ENCODE results near the gene HDAC10.

The HDAC10 gene

GRCh38 chr22:50209893-50210292 is 41.2 kb downstream of the HDAC10 start:
- H3K27ac ChIP-seq (replicated peaks): no peak overlapping the region
- H3K4me3 ChIP-seq (replicated peaks; ENCODE audit: insufficient read depth, low read length): no peak overlapping the region
- TF ChIP-seq CTCF (IDR thresholded peaks at IDR 0.05; ENCODE audit: insufficient read depth, low read length) (peak; percentile 92), SPI1 (IDR thresholded peaks at IDR 0.05; ENCODE audit: borderline replicate concordance, low read depth) (no peak)
- peak in 1 of 2 experiments; percentile 64 for DNase-seq (ENCODE audit: low read depth in 1 of 2, low spot score in 1 of 2)
- no peaks in the 10 kb centered on the region for H3K27me3 ChIP-seq (ENCODE audit: insufficient read depth, poor library complexity, severe bottlenecking)

DNA sequence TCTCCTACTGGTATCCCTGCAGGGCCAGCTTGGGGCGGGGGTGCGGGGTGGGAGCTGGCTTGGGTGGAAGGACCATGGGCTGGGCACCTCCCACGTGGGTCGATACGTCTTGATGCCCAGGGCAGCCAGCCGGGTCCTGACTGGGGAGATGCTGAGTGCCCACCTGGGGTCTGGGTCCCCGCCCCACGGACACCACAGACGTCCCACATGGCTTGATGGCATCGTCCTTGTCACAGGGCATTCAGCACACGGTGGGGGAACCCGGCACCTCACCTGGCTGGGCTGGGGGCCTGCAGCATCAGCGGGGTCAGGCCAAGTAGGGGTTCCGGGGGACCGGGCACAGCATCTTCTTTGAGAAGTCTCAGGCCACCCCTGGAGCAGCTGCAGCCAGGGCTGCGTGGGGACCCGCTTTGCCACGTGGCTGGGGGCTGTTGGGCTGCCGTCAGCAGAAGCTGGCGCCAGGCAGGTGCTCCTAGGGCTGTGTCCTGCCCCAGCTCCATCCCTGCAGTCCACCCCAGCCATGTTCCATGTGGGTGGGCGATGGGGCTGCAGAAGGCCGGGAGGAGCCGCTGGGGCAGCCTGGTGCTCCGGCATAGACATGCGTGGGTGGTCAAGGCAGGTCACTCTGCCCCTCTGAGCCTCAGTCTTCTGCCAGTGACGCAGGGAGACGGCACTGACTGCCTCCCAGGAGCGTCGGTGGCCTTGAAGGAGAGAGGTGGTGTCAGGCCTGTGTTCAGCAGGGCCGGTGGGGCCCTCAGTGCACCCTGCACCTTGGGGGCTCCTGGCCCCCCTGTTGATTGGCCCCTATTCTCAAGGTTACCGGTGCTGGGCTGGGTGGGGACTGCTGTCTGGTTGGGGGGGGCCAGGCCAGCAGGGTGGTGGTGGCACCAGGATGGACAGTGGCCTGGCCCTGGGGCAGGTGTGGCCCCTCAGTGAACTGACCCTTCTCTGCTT is 41.8 kb downstream of the HDAC10 start:
- H3K27ac ChIP-seq (replicated peaks): no peak overlapping the region
- TF ChIP-seq GABPA (IDR thresholded peaks at IDR 0.05; ENCODE audit: low read depth): no peak
- no peak for TF ChIP-seq REST (IDR thresholded peaks at IDR 0.05; ENCODE audit: insufficient replicate concordance, low read depth)
- no peak for TF ChIP-seq SPI1 (IDR thresholded peaks at IDR 0.05; ENCODE audit: borderline replicate concordance, low read depth)
- TF ChIP-seq POLR2AphosphoS5 (IDR thresholded peaks at IDR 0.05; ENCODE audit: low read depth): no peak; the same call in 1 of the 2 replicates
- no peak for TF ChIP-seq CTCF (IDR thresholded peaks at IDR 0.05; ENCODE audit: insufficient read depth, low read length)
- no peak overlapping the region for H3K4me3 ChIP-seq (replicated peaks; ENCODE audit: insufficient read depth, low read length)
- DNase-seq (ENCODE audit: low read depth in 1 of 2, low spot score in 1 of 2): no peak
- no peaks in the 10 kb centered on the region for H3K27me3 ChIP-seq (ENCODE audit: insufficient read depth, poor library complexity, severe bottlenecking)

DNA sequence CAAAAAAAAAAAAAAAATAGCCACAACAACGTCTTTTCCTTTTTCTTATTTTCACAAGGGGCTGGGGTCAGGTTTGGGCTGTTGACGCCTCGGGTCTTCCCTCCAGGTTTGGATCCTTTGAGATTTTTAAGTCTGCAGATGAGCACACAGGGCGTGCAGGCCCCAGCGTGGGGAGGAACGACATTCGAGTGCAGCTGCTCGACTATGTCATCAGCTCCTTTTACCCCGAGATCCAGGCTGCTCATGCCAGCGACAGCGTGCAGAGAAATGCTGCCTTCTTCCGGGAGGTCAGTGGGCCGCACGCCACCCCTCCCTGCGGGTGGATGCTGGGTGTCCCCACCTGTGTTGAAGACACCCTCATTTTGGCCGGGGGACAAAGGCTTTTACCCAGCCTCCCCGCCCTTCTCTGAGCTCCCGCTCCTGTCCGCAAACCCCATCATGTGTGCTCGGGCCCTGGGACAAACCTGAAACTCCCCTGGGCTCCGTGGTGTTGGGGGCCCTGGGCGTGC is 42.6 kb downstream of the HDAC10 start:
- no peak for DNase-seq (ENCODE audit: low read depth in 1 of 2, low spot score in 1 of 2)
- TF ChIP-seq POLR2AphosphoS5 (IDR thresholded peaks at IDR 0.05; ENCODE audit: low read depth) (peak; percentile 21; the same call in 1 of the 2 replicates), SPI1 (IDR thresholded peaks at IDR 0.05; ENCODE audit: borderline replicate concordance, low read depth) (no peak), GABPA (IDR thresholded peaks at IDR 0.05; ENCODE audit: low read depth) (no peak), REST (IDR thresholded peaks at IDR 0.05; ENCODE audit: insufficient replicate concordance, low read depth) (no peak), CTCF (IDR thresholded peaks at IDR 0.05; ENCODE audit: insufficient read depth, low read length) (no peak)
- H3K4me3 ChIP-seq (replicated peaks; ENCODE audit: insufficient read depth, low read length): no peak overlapping the region
- H3K27me3 ChIP-seq (ENCODE audit: insufficient read depth, poor library complexity, severe bottlenecking): no peaks in the 10 kb centered on the region
- no peak overlapping the region for H3K27ac ChIP-seq (replicated peaks)
